ACC112 (cell line): ENCODE measurements around the gene SREBF2.

ENCODE experiments used
- H2AFZ ChIP-seq: fragments of 200-600 bp; sonication (generic); one replicate; pipeline ENCODE4 v1.6.0; 2017; ENCODE audit warnings: antibody characterized with exemption, low read length; ENCODE audit not compliant: unreplicated experiment
- H3K27ac ChIP-seq: fragments of 200-600 bp; sonication (generic); 2 replicates; pipeline ENCODE4 v1.5.1; 2014; ENCODE audit warnings: low read depth, mild to moderate bottlenecking, antibody characterized with exemption, low read length, moderate library complexity
- H3K27me3 ChIP-seq: fragments of 200-600 bp; sonication (generic); 2 replicates; pipeline ENCODE4 v1.6.1; 2014; ENCODE audit warnings: mild to moderate bottlenecking, antibody characterized with exemption, low read length, moderate library complexity, mixed read lengths; ENCODE audit not compliant: insufficient read depth
- H3K36me3 ChIP-seq: fragments of 200-600 bp; sonication (generic); 2 replicates; pipeline ENCODE4 v1.6.1; 2016; ENCODE audit warnings: mild to moderate bottlenecking, antibody characterized with exemption, low read length, moderate library complexity, mixed read lengths; ENCODE audit not compliant: insufficient read depth
- H3K4me1 ChIP-seq: fragments of 200-600 bp; sonication (generic); one replicate; pipeline ENCODE4 v1.6.1; 2016; ENCODE audit warnings: low read length, mixed read lengths; ENCODE audit not compliant: insufficient read depth, unreplicated experiment, control insufficient read depth
- H3K4me3 ChIP-seq: fragments of 200-600 bp; sonication (generic); 2 replicates; pipeline ENCODE4 v1.5.1; 2014; ENCODE audit warnings: mild to moderate bottlenecking, low read depth, low read length
- H3K79me2 ChIP-seq: fragments of 200-600 bp; sonication (generic); one replicate; pipeline ENCODE4 v1.6.0; 2016; ENCODE audit warnings: low read length; ENCODE audit not compliant: control insufficient read depth, unreplicated experiment, insufficient read depth

Gene SREBF2

DNA sequence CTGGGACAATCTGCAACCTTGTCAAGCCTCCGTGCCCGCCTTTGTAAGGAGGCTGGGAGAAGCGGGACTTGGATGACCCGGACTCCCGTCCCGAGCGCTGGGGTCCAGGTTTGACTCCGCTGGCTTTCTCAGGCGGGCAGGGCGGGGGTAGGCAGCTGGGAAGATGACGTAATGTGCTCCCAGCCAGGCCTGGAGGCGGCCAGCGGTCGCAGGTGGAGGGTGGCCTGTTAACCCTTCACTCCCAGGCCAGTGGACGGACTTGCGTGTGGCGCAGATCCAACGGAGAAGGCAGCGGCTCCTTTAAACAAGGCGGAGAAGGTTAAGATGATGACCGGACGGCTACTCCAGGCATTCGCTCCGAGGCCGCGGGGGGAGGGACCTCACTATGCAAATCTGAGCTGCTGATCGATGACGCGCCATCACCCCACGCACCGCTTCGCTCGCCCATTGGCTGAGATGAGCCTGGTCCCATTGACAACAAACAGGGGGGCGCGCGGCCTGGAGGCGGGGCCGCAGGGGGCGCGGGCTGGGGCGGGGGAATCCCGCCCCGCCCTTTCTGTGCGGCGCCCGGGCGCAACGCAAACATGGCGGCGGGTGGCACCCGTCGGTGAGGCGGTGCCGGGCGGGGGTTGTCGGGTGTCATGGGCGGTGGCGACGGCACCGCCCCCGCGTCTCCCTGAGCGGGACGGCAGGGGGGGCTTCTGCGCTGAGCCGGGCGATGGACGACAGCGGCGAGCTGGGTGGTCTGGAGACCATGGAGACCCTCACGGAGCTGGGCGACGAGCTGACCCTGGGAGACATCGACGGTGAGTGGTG is at the start of gene SREBF2:
TSS of gene SREBF2 (plus strand) at position 553 of the 816 bp plus-strand sequence. CDS start at position 719, 166 bp downstream.
- Histone ChIP-seq H2AFZ (peak within 1 kb of the TSS; percentile 62), H3K27ac (peak within 1 kb of the TSS; percentile 72), H3K79me2 (peaks cover 12% of the 10 kb centered on the region), H3K4me1 (no peaks in the 10 kb centered on the region), H3K36me3 (no peaks in the 10 kb centered on the region), H3K4me3 (peak within 1 kb of the TSS; percentile 82), H3K27me3 (no peaks in the 10 kb centered on the region)

DNA sequence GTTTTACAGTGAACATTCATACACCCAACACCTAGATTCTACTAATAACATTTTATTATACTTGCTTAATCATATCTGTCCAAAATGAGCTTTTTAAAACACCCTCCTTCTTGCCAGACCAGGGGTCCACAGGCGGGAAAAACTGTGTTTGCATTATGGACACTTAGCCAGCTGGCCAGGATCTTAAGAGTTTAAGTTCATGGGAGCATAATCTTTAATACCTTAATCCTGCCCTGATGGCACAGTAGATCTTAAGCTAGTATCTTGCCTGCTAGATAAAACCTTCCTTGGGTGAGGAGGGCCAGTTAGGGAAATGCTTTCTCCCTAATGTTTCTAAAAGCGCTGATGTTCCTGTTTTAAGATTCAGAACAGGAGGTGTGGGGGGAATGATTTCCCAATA is 45.6 kb upstream of the SREBF2 start:
- H3K27ac ChIP-seq = no peak overlapping the region
- no peaks in the 10 kb centered on the region for H3K36me3 ChIP-seq
- no peak overlapping the region for H2AFZ ChIP-seq

DNA sequence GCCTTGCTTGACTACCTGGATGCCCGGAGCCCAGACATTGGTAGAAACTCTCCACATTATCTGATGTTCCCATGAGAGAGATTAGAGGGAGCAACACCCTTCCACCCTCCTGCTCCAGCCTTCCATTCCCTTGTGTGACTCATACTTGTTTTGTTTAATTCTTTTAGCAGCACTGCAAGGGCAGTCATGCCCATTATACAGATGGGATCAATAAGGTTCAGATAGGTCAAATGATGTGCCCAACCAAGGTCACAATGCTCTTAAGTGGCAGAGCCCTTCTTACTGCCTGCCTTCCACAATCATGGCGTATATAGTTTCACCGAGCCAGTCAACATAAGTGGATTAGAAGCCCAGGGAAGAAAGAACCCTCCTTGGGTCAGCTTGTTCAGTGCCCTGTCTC is 39.0 kb upstream of the SREBF2 start:
- no peaks in the 10 kb centered on the region for H3K79me2 ChIP-seq
- H3K4me3 ChIP-seq = no peak overlapping the region
- no peaks in the 10 kb centered on the region for H3K36me3 ChIP-seq
- H2AFZ ChIP-seq = no peak overlapping the region
- H3K27me3 ChIP-seq = no peaks in the 10 kb centered on the region
- no peaks in the 10 kb centered on the region for H3K4me1 ChIP-seq
- no peak overlapping the region for H3K27ac ChIP-seq

More for the DNA sequence above, 45.6 kb upstream of the SREBF2 start:
- H3K4me3 ChIP-seq = no peak overlapping the region
- no peaks in the 10 kb centered on the region for H3K79me2 ChIP-seq
- no peaks in the 10 kb centered on the region for H3K27me3 ChIP-seq
- no peaks in the 10 kb centered on the region for H3K4me1 ChIP-seq

DNA sequence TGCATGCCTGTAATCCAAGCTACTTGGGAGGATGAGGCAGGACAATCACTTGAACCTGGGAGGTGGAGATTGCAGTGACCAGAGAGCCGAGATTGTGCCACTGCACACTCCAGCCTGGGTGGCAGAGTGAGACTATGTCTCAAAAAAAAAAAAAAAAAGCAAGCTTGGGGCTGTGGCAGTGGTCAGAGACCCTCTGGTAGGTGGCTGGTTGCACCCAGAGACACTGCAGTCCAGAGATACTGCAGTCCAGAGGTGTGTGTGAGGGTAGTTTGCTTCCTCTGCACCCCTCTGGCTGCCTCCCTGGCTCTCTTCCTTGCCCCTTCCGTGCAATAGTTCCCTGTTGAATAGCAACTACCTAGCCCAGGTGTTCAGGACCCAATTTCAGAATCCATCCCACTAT is 34.2 kb upstream of the SREBF2 start:
- no peaks in the 10 kb centered on the region for H3K27me3 ChIP-seq
- peaks cover 5% of the 10 kb centered on the region for H3K79me2 ChIP-seq
- H2AFZ ChIP-seq = no peak overlapping the region
- H3K4me1 ChIP-seq = peaks cover 13% of the 10 kb centered on the region
- no peak overlapping the region for H3K27ac ChIP-seq
- H3K4me3 ChIP-seq = no peak overlapping the region
- no peaks in the 10 kb centered on the region for H3K36me3 ChIP-seq

DNA sequence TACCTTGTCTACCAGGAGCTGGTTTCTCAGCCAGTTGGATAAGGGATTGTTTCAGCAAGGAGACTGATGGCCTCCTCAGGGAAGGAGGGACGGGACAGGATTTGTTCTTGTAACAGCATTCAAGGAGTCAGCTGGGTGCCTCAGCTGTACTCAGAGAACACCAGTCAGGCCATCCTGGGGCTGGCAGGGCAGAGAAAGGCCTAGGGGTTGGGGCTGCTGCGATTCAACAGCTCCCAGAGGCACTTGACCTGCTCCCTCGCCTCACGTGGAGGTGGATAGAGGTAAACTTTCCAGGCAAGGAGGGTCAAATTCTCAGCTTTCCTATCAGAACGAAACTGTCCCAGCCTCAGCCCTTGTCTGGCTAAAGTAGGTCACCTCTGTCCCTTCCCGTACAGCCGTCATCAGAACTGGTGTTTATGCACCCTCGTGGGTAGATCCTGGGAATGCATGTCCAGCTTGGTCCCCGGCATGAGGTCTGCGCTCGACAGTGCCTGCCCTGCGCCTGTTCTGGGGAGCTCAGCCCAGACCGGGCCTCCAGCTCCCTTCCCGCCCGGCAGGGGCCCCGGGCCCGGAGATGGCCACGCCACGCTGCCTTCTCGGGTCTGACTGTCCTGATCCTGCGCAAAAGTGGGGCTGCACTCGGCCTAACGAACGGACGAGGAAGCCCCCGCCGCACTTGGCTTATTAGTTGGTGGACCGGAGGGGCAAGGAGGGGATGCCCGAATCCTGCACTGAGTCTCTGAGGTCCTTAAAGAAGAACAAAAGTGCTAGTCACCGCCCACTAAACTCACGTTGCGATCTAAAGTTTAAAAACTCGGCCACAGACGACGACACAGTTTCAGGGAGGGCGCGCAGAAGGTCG is 33.2 kb upstream of the SREBF2 start:
- Histone ChIP-seq H3K79me2 (peaks cover 5% of the 10 kb centered on the region), H3K4me3 (peak overlapping the region; percentile 94), H2AFZ (peak overlapping the region; percentile 100), H3K4me1 (peaks cover 13% of the 10 kb centered on the region), H3K27me3 (no peaks in the 10 kb centered on the region), H3K36me3 (no peaks in the 10 kb centered on the region), H3K27ac (peak overlapping the region; percentile 48)

DNA sequence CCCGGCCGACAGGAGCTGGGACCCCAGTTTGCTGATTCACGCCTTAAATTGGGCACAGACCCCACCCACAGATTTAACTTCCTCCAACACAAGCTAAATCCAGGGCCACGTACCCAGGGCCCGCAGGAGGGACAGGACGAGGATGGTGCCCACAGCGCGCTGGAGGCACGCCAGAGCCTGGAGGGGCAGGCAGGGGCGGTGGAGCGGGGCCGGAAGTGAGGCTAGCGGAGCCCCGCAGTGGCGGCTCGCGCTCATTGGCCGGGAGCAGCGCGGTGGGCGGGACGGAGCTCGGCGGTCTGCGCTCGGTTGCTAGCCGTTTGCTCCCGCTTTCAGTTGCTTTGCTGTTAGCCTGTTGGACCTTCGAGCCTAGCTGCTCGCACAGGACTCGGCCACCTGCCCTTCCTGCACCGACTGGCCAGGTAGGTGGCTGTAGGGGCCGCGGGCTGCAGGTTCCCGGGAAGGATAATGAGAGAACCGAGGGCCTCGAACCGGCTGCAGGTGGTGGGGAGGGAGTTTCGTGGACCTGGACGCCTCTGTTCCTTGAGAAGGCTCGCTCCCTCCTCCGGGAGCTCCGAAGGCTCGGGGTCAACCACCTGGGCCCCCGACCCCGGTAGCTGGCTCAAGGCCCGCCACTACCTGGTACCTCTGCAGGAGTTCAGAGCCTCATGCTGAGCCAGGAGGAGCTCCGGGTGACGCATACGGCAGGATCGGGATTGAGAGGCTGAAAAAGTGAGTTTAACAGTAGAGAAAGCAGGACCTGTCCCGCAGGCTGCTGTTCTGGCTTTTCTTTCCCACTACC is 32.4 kb upstream of the SREBF2 start, which contains the start of gene CCDC134:
TSS of gene CCDC134 (plus strand) at position 332 of the 799 bp plus-strand sequence. CDS start 8,212 bp downstream, outside the sequence.
- Histone ChIP-seq H3K27me3 (no peaks in the 10 kb centered on the region), H3K36me3 (no peaks in the 10 kb centered on the region), H2AFZ (peak within 1 kb of the TSS; percentile 100), H3K27ac (peak within 1 kb of the TSS; percentile 48), H3K79me2 (peaks cover 5% of the 10 kb centered on the region), H3K4me1 (peaks cover 13% of the 10 kb centered on the region), H3K4me3 (peak within 1 kb of the TSS; percentile 94)

DNA sequence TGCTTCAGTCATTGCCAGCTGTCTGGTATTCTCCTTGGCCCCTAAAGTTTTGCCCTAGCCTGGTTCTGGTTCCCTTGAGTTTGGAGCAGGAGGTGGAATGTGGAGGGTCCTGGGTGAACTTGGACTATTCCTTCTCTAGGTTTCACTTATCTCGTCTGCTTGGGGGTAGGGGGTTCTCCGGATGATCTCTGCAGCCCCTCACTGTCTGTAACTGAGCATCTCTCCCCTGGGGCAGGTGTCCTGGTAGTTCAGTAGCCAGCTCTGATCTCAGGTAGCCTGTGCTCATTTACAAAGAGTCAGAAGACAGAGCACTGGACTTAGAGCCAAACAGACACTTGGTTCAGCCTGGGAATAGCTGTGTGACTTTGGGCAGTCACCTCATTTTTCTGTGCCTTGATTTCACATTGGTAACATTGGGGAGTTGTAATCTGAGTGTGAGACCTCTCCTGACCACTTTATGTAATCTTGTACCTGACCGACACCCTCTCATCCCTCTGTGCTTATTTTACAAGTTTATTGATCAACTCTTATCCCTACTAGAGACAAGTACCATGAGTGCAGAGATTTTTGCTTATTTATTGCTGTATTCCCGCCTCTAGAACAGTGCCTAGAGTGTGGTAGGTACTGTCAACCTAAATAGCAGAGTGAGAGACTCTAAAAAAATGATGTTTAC is 31.6 kb upstream of the SREBF2 start:
- Histone ChIP-seq H3K27ac (no peak overlapping the region), H3K36me3 (no peaks in the 10 kb centered on the region), H3K4me3 (peak overlapping the region; percentile 94), H2AFZ (peak overlapping the region; percentile 12), H3K27me3 (no peaks in the 10 kb centered on the region), H3K79me2 (peaks cover 5% of the 10 kb centered on the region), H3K4me1 (peaks cover 13% of the 10 kb centered on the region)

DNA sequence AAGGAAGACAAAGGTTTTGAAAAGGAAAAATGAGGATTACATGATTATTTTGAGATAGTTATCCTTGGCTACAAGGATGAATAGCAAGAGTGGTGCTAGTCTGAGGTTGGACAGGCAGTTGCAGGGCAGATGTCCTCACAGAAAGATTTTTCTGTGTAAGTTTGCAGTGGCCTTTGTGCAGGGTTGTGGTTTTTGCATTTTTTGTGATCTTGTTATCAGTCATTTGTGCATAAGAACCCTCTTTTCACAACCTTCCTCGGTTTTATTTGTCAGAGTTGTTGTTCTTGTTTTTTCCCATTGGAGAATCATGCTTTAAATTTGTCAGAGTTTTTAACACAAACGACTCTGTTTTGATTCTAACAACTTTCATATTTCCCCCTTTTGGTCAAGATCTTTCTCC is 31.0 kb upstream of the SREBF2 start:
- Histone ChIP-seq H2AFZ (no peak overlapping the region), H3K4me1 (peaks cover 13% of the 10 kb centered on the region), H3K27ac (no peak overlapping the region), H3K36me3 (no peaks in the 10 kb centered on the region), H3K27me3 (no peaks in the 10 kb centered on the region), H3K79me2 (peaks cover 5% of the 10 kb centered on the region), H3K4me3 (peak overlapping the region; percentile 94)

DNA sequence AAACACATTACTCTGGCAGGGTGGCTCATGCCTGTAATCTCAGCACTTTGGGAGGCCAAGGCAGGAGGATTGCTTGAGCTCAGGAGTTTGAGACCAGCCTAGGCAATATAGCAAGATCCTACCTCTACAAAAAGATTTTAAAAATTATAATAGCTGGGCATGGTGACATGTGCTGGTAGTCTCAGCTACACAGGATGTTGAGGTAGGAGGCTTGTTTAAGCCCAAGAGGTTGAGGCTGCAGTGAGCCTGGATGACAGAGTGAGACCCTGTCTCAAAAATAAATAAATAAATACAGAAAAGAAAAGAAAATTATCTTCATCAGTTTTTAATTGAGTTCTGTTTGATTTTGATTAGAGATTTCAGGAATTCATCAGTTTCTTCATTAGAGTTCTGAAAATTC is 27.3 kb upstream of the SREBF2 start:
- no peaks in the 10 kb centered on the region for H3K36me3 ChIP-seq
- no peaks in the 10 kb centered on the region for H3K27me3 ChIP-seq
- no peak overlapping the region for H2AFZ ChIP-seq
- H3K4me3 ChIP-seq = no peak overlapping the region
- peaks cover 5% of the 10 kb centered on the region for H3K79me2 ChIP-seq
- peaks cover 7% of the 10 kb centered on the region for H3K4me1 ChIP-seq
- no peak overlapping the region for H3K27ac ChIP-seq

DNA sequence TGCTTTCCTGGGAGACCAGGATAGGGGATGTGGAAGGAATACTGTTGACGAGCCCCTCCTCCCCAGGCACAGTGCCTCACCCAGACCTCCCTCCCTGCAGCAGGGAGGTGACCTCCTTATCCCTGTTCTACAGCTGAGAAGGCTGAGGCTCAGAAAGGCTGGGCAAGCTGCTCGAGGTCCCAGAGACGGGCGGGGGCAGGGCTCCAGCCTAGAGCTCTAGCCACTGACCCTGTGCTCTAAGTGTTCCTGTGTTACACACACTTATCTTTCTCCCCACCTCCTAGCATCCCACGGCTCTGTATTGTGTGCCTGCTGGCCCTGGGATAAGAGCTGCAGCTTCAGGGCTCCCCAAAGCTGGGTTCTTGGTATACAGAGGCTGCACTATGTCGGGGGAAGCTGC is 24.5 kb upstream of the SREBF2 start:
- Histone ChIP-seq H2AFZ (no peak overlapping the region), H3K79me2 (no peaks in the 10 kb centered on the region), H3K4me1 (no peaks in the 10 kb centered on the region), H3K27me3 (no peaks in the 10 kb centered on the region), H3K27ac (no peak overlapping the region), H3K4me3 (no peak overlapping the region), H3K36me3 (no peaks in the 10 kb centered on the region)
